Stimulated activated CD8-positive, alpha-beta memory T cell treated with anti-CD3 and anti-CD28 coated beads, Interleukin-7, amount 100 ng/mL, for 1 hour (primary cell): Measurements from ENCODE around the gene ARMC2.
A peak's percentile ranks its signal among the peaks of the same experiment; 100 is the strongest.
"Not testable (repeated sequence)": the region's sequence is repeated elsewhere in the genome, so short reads cannot be mapped to it uniquely, and the experiment has no call there.

Experiments used
- DNase-seq, 2 donors: peaks; one replicate each; pipeline ENCODE4 v3.0.0-alpha.2; 2020; ENCODE audit warnings: low read depth in 2 of 2

The ARMC2 gene

DNA sequence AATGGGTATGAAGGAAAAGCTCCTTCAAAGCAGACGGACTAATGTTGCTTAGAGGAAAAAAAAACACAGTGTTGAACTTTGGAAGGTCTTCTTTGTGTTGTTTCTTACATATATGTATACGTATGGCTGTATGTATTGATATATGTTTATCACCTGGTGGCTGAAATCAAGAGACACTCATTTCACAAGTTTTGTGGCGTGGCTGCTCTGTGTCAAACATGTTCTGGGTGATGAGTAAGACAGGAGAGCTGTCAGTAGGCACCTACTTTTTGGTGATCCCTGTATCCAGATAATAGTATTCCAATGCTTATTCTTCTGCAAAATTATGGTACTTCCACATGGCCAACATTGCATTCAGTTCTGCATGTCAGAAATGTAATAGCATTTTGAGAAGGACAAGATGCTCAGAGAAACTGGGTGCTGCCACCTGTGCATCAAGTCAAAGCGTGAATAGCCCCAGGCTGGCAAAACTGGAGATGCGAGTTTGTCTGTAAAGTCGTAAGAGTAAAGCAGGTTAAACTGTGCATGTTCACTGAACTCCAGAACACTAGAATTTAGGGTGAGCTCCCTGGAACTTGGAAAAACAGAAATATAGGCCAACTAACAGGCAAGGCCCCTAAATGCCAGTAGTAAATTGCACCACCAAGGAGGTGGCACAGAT lies 67.9 kb downstream of the ARMC2 start:
- no peak for DNase-seq

GRCh38 chr6:108920751-108921150 lies 72.5 kb downstream of the ARMC2 start:
- DNase-seq: no peak

- no peak for DNase-seq
Measured at GRCh38 chr6:108921547-108922361, 73.5 kb downstream of the ARMC2 start.

- DNase-seq: no peak
Measured at GRCh38 chr6:108922499-108922898, 74.3 kb downstream of the ARMC2 start.

DNA sequence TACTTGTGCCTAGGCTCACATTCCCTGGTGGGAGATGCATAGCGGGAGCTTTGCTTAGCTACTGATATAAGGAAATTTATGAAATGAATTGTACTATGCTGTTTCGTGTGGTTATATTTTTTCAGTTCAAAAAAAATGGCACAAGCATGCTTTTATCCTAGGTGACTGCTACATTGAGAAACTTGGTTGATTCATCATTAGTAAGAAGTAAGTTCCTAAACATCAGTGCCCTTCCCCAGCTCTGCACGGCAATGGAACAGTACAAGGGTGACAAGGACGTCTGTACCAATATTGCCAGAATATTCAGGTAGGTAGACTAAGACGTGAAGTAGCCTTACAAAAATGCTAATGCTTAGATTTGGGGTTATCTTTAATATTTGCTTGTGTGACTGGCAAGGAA lies 79.7 kb downstream of the ARMC2 start:
- no peak for DNase-seq

DNA sequence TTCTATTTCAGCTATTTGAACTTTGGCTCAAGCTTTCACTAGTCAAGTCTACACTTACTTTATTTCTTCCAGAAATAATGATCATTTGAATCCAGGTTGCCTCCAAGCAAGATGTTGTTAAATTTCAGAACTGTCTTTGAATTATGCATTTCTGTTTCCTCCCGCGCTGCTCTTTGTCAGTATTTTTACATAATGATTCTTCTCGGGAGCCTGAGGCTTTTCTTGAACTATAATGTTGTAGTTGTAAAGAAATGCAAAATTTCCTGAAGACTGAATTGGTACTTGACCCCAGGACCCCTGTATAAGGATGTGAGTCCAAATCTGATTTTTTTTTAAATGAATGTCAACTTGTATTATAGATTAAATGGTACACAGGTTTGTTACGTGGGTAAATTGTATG lies 80.4 kb downstream of the ARMC2 start:
- no peak for DNase-seq

GRCh38 chr6:108931090-108931489 lies 82.9 kb downstream of the ARMC2 start:
- DNase-seq: not testable (repeated sequence)

GRCh38 chr6:108937170-108937569 lies 88.9 kb downstream of the ARMC2 start:
- no peak for DNase-seq

GRCh38 chr6:108940741-108941140 lies 92.5 kb downstream of the ARMC2 start:
- DNase-seq: no peak

GRCh38 chr6:108941281-108941680 lies 93.1 kb downstream of the ARMC2 start:
- no peak for DNase-seq

DNA sequence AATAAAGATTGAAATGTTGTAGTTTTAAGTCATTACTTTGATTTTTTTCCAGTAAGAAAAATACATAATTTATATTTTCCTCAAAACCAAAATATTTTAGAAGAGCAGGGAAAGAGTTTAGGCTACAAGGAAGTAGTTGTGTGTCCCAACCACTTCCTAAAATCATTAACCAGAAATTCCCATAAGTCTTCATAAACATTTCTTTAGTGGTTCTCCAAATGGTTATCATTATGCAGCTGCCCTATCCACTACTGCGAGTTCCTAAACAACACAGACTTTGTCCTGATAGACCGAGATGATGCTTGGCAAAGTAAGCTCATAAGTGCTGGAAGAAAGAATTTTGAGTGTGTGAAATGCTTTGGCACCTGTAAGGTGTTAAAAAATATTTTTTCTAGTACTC lies 93.6 kb downstream of the ARMC2 start:
- DNase-seq: no peak

DNA sequence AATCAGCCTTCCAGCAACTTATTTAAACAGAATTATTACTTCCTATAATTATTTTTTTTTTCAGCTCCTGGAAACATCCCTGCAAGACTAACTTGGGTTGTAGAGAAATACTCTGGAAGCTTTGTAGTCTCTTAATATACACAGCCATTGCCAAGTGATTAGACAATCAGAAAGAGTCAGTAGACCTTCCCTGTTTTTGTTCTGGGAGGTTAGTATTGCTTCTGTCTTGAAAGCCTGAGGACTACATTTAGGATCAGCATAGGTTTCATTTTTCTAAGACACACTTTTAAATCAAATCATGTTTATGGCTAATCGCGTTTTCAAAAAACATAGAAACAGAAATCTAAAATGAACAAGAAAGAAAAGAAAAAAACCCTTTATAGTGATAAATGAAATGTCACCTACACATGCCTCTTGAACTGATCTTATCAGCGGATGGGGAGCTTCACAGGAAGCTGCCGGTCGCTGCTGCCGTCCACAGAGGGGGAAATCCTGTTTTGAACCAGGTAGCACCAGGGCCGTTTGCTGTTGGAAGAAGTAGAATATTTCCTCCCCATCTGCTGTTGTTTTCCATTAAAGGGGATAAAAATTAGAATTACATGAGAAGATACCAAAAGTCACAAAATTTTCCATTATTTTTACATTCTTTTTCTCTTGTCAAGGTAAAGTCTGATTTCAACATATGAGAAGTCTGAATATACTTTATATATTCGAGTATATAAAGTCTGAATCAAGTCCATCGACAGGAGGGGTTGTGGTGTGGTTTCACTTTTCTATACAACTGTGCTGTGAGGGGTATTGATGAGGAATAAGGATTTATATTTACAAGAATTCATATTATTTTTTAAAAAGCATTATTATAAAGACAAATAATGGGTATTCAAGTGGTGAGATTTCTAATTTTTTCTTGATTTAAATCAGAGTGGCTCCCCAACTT lies 94.6 kb downstream of the ARMC2 start:
- DNase-seq: peak; percentile 34

GRCh38 chr6:108944071-108944470 lies 95.8 kb downstream of the ARMC2 start:
- no peak for DNase-seq

- no peak for DNase-seq
Measured at GRCh38 chr6:108944707-108945680, 96.8 kb downstream of the ARMC2 start.

- no peak for DNase-seq
Measured at GRCh38 chr6:108945681-108946159, 97.5 kb downstream of the ARMC2 start.

GRCh38 chr6:108946695-108947094 lies 98.5 kb downstream of the ARMC2 start:
- no peak for DNase-seq

DNA sequence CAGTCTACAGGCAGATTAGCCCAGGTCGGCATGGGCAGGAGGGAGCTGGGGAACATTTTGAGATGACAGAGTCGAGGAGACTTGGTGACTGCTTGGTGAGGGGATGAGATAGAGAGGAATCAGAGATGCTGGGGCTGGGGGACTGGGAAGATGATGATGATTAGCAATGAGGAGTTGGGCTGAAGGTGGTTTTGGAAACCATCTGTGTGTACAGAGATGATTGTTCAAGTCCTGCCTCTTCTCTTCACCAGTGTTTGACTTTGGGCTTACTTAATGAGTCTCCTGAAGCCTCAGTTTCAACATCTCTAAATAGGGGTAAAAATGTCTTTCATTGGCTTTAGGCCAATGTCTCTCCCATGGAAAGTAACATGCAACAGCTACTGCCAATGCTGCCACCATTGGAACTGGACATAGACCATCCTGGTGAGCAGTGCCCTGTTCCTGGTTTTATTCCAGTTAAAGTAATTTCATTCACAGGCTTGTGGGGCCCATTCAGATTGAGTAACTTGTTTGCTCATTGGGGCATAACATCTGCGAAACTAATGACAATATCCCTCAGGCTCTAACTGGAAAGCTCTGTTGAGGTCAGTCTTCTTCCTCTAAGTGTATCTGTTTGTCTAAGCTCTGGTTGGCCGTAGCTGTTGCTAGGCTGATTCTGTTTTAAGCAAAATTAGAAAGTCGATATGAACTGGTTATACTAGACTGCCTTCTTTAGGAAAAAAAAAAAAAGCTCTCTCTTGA lies 99.1 kb downstream of the ARMC2 start:
- no peak for DNase-seq

DNA sequence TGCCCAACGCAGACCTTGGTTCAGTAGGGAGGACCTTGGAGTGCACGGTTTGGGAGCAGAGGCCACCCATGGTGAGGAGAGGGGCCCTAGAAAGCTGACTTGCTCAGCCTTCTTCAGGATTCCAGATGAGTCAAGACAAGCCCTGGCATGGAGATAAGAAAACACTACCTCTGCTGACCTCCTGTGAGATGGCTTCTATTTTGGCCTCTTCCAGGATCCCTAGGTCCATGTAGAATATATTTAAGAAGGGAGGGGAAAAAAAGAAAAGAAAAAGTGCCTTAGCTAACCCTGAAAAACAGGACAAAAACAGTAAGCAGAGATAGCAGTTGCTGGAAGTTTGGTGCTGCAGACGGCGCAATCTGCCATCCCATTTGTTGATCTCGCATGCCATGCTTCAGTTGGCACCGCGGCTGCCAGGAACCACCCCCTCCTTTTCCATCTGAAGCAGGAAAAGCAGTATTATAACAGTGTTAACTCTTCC lies 100.0 kb downstream of the ARMC2 start:
- DNase-seq: no peak

DNA sequence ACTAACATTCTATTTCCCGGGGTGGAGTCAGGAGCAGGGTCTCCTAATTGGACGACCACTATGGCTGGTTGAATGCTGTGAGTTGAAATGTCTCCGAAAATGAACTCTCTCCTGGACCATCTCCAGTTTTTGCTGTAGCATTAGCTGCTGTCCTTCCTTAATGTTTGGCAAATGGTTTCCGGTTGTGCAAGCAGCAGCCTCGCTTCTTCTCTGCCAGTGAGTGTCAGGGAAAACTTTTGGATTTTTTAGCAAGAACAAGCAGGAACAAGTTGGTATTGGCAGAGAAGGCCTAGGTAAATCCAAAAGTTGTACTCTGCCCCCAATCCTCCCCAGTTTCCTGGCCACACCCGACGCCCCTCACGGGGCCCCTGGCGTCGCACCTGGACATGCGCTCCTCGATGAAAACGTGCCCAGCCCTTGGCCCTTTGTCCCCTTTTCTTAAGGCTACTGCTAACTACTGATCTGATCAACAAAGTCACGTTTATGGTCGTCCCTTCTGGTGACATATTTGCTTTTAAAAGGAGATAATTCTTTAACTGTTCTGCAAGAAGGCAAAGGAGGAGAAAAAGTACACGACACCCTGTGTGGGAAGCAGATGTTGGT lies 103.2 kb downstream of the ARMC2 start:
- DNase-seq: no peak
